GM21723 (cell line): ENCODE data around the gene ANKS1B.
"Not testable (repeated sequence)": the region's sequence is repeated elsewhere in the genome, so short reads cannot be mapped to it uniquely, and the experiment has no call there.

ENCODE experiments used
- ATAC-seq: cut with Tn5 transposase; IDR thresholded peaks from one replicate; pipeline ENCODE4 v1.9.1; 2021; ENCODE audit warnings: mild to moderate bottlenecking, moderate library complexity; ENCODE audit not compliant: unreplicated experiment

Gene ANKS1B

DNA sequence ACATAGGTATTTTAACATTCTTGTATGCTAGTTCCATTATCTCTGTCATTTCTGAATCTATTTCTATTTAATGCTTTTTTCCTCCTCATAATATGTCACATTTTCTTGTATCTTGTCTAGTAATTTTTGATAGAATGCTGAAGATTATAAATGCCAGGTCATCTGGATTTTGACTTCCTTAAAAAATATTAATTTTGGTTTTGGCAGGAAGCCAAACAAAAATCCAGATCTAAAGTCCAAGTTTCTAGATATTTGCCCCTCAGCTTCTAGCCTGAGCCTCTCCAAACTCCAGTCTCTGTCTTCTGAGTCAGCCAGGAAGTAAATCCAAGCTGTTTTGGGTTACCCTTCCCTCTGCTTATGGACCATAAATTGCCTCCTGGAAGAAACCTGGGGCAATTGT is 1004.2 kb downstream of the ANKS1B start:
- ATAC-seq, result no peak

DNA sequence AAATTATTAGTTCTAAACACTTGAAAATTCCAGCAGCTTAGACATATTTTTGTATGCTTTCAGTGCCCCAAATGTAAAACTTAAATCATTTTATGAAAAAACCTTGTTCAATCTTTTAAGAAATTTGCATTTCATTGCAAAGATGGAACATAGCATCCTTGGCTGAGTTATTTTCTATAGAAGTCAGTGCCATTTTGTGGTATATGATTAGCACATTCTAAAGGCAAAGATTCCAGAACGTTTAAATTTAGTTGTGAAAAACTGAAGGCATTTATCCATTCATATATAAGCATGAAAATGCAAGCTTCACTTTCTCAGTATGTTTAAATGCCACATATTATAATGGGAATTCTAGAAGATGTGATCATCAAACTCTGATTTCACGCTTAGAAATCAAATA is 1007.5 kb downstream of the ANKS1B start:
- no peak for ATAC-seq

DNA sequence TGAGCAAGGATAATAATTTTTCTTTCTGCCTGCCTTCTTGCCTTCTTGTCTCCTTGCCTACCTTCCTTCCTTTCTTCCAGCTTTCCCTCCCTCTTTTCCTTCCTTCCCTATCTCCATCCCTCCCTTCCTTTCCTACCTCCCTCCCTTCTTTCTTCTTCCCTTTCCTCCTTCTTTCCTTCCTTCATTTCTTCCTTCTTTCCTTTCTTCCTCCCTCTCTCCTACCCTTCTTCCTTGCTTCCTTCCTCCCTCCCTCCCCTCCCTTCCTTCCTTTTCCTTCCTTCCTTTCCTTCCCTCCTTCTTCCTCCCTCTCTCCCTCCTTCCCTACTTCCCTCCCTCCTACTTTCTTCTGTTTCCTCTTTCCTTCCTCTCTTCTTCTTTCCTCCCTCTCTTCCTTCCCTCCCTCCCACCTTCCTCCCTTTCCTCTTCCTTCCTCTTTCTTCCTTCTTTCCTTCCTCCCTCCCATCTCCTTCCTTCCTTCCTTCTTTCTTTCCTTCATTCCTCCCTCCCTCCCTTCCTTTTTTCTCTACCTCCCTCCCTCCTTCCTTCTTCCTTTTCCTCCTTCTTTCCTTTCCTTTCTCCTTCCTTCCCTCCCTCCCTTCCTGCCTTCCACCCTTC is 1009.9 kb downstream of the ANKS1B start:
- ATAC-seq, result no peak

DNA sequence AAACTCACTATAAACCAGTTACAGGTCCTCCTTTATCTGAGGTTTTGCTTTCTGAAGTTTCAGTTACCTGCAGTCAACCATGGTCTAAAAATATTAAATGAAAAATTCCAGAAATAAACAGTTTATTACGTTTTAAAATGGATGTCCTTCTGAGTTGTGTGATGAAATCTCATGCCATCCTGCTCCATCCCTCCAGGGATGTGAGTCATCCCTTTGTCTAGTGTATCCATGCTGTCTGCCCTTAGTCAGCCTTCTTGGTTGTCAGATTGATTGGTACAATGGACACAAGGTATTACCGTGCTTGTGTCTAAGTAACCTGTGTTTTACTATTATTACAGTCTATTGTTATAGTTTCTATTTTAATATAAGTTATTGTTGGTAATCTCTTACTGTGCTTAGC is 1011.3 kb downstream of the ANKS1B start:
- no peak for ATAC-seq

DNA sequence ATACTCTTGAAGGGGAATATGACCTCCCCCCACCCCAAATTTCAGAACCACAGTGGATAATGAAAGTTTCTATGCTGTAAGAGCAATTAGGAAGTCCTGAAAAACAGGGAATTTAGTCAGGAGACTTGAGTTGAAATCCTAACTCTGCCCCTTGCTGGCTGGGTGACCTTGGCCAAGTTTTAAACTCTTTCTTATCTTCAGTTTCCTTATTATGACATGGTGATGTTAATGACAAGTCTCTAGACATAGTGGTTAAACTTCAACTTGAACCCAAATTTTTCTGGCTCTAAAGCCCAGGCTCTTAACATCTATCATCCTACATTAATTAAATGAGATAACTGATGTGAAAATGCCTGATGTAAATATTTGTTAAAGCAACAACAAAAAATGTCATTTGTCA is 1013.8 kb downstream of the ANKS1B start:
- ATAC-seq, result no peak

DNA sequence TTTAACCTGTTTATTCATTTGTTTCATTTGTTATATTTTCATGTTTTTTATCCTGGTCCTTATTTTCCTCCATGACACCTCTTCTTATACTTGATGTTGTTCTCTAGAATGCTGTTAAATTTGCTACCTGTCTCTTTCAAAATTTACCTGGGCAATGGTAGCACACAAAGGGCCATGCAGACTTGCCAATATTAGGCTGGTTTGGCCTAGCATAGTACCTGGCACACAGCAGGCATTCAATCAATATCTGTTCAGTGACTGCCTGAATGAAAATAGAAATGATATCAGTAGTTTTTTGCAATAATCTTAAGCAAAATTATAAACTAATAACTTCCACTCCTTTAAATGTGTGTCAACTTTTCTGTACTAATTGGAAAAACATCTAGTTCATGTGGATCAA is 1014.5 kb downstream of the ANKS1B start:
- no peak for ATAC-seq

DNA sequence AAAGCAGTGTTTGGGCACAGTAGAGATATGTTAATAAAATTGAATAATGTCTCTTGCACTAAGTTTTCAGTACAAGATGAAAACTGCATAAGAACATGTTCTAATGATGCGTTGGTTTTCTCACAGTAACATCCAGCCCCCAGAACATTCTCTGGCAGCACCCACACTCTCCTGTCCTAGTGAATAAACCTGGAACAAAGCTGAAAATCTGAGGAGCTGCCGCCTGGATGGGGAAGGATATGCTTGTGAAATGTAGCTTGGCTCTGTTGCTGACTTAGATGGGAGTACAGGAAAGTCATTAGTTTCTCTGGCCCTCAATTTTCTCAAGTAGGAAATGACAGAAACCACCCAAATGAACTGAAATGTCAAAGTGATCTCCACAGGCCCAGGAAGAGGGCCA is 1015.8 kb downstream of the ANKS1B start:
- ATAC-seq, result no peak

DNA sequence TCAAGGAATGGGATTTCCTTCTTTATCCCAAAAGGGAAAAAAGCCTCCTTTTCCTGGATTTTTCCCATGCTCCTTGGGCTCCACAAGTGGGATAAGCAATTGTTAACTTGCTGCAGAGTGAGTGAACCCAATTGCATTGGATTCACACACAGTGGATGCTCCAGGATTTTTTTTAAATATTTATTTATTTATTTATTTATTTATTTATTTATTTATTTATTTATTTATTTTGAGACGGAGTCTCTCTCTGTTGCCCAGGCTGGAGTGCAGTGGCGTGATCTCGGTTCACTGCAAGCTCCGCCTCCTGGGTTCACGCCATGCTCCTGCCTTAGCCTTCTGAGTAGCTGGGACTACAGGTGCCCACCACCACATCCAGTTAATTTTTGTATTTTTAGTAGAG is 1027.6 kb downstream of the ANKS1B start:
- not testable (repeated sequence) for ATAC-seq

DNA sequence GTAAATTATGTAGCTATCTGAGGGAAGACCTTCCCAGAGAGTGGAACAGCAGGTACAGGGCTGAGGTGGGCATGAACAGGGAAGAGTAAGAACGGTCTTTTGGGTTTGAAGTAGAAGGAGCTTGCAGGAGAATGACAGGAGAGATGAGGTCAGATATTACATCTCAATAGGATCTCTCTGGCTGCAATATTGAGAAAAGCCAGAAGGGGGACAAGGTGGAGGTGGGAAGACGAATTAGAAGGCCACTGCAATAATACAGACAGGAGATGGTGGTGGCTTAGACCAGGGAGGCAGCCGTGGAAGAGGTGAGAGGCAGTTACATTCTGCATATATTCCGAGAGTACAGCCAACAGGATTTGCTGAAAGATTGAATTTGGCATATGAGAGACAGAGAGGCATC is 1029.5 kb downstream of the ANKS1B start:
- peak; percentile 77 for ATAC-seq

DNA sequence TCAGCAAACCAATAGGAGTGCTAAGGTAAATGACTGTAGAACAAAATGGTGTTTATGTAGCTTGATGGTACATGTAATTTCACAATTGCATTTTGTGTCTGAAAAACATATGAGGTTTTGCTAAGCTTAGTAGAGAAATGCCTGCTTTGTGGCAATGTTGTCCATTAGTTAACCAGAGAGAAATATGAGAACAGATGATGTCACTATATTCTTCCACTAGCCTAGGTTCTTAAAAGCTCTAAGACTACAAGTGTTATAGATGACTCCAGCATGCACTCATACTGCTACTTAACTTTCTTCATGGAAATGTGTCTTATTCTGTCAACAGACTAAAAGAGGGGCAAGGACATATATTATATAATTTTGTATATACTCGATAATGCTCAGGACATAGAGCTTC is 1030.2 kb downstream of the ANKS1B start:
- no peak for ATAC-seq

DNA sequence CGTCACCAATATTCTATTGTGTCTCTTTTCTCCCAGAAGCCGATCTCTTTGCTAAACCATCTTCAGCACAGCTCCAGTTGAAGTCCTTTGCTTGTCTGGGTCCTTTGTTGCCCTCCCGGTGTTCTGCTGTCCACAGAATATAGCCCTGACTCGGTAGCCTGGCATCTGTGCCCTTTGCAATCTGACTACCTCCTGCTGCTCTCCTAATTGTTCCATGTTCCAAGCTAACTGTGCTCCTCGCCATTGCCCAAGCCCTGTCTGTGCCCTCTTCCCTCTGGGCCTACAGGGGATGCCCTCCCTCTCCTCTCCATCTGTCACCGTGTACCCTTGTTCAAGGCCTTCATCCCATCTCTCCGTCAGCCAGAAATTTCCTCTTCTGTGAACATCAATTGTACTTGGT is 1033.3 kb downstream of the ANKS1B start:
- no peak for ATAC-seq

DNA sequence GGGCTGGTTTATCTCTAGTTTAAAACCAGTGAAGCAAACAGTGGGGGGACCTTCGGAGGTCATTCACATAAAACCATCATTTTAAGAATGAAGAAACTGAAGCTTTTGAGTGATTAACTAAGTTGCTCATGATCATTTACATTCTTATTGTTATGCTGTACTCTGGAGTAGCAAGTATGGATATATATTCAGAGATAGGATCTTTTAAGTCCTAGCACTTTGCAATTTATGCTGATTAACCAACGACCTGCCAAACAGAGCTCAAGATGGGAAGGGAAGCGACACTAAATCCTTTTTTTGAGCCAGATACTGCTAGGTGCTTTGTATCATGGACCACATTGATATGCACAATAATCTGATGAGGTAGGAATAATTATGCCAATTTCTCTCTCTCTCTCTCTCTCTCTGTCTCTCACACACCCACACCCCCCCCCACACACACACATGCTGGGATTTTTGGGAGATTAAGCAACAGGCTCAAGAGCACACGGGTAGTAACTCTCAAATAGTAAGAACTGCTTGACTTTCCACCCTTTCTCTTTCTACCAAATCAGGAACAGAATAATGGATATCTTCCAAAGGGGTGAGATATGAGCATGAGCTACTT is 1036.3 kb downstream of the ANKS1B start:
- ATAC-seq, result no peak

DNA sequence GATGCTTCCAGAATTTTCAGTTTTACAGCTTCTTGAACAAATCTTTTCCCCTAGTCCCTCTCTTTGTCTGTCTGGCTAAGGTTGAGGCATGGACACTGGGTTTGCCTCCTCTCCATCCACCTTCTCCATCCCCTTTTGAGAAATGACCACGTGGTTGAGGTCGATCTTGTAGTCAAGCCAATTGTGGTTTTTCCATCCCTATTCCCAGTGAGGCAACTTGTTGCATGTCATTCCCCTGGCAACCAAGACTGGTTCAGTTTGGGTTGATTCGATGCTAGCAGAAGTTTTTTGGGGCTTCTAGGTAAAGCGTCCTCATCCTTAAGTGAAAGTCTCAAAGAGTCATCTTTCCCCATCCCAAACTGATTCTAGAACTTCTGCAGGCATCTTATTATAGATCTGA is 1038.9 kb downstream of the ANKS1B start:
- no peak for ATAC-seq

DNA sequence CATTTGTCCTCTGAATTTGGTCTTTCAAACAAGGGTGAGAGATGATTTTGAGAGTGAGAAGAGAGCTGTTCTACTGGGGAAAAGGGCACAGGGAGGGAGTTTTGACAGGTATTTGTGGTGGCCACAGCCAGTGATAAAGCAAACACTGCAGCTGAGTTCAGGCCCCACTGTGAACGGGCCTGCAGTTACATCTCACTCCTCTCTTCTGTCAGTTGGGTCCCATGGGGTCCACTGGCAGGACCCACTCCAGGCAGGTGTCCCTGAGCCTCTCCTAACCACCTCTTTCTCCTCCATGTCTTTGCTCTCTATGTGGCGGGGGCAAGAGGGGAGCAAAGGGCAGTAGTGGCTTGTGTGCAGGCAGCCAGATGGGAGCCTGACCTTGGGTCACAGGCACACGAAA is 1044.8 kb downstream of the ANKS1B start:
- ATAC-seq, result no peak

DNA sequence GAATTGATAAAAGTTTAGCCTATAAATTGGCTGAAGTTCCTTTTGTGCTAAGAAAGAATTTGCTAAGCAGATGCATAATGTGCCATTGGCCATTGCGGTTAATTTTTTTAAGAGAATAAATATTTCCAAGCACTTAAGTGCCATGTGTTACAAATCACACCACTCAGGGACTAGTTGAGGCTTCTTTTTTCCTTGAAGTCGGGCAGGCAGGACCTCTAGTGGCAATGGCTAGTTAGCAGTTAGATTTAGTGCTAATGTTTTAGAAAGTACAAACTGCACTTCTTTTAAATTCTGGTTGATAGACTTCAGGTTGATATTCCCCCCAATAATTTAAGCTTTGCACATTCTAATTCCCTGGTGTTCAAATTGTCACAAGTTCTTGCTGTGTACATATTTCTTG is 1045.4 kb downstream of the ANKS1B start:
- no peak for ATAC-seq

DNA sequence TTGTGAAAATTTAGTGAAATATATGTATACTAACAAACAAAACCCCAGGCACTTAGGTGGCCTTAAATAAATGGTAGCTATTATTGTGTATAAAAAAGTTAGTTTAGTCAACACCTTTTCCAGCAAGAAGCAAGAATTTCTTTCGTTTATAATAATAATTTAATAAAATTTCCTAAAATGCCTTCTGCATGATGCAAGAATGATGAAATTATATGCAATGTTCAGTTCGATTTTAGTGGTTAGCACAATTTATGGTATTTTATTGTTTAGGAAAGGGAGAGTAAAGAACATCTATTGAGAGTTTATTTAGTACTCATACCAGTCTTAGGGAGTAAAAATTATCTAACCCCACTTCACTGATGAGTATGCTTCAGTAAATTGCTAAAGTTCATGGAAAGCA is 1048.9 kb downstream of the ANKS1B start:
- ATAC-seq, result no peak

DNA sequence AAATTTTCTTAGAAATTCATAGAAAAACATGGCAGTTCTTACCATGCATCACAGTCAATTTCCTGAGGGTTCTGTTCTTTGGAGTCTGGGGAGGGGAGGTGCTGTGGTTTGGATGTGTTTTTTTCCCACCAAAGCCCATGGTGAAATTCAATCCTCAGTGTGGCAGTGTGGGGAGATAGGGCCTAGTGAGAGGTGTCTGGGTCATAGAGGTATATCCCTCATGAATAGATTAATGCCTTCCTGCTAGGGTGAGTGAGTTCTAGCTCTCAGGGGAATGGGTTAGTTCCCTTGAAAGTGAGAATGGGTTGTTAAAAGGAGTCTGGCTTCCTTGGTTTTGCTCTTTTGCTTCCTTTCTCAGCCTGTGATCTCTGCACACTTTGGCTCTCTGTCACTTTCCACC is 1061.9 kb downstream of the ANKS1B start:
- ATAC-seq, result no peak

DNA sequence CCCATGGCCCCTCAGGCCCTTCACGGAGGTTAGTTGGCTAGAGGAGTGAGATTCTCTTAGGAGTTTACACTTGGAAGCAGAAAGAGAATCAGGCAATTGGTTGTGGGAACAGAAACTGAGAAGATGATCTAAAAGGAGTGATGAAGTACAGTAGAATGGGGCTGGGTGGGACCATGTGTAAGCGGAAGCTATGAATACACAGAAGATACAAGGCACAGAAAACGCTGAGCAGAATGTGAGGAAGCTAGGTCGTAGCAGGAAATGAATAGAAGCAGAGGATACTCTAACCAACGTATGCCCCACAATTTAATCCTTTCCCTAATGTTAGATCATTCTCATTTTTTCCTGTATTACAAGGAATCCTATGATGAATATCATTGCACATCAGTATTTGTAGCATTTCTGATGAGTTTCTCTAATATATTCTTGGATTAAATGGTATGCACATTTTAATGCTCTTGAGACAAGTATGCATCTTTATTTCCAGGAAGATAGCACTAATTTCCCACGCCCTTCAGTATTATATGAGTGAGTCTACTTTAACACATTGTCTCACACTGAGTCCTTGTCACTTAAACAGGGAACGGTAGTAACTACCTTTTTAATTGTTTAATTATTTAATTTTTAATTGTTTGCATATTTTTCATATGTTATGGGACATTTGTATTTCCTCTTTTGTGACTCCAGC is 1066.4 kb downstream of the ANKS1B start:
- no peak for ATAC-seq

DNA sequence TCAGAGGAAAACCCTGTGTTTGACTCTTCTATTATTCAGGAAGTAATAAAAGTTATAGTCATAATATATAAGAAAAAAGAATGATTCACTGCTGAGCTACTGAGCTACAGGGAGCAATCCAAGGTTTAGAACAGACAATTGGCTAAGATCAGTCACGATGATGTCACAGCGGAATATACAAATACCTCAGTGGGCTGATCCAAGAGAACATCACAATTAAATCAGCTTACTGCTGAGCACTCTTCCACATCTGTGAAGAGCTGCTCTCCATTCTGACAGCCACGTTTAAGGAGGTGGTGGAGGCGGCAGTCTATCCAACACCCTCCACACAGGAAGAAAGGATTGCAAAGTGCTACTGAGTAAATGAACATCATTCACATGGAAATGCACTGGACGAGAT is 1068.6 kb downstream of the ANKS1B start:
- ATAC-seq, result no peak

DNA sequence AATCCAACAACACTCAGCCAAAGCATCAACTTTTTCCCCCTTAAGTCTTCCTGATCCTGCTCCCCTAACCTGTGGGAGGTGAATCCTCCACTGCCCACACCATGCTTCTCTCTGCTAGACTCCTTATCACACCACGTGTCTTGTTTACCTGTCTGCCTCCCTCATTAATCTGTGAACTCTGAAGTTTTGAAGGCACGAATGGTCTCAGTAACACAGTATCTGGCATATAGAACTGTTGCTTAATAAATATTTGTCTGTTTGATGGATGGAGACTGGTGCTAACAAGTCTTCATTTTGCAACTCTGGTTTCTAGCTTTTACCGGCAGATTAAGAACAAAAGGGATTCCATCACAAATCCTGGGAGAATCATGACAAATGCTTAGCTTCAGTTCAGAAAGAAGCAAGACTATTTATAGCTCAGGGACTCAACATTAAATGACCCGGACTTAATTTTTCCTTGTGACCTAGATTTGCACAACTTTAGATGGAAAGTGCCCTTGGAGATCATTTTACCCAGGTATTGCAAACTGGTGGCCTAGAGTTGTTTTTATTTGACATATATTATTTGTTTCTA is 1072.2 kb downstream of the ANKS1B start:
- ATAC-seq, result no peak

DNA sequence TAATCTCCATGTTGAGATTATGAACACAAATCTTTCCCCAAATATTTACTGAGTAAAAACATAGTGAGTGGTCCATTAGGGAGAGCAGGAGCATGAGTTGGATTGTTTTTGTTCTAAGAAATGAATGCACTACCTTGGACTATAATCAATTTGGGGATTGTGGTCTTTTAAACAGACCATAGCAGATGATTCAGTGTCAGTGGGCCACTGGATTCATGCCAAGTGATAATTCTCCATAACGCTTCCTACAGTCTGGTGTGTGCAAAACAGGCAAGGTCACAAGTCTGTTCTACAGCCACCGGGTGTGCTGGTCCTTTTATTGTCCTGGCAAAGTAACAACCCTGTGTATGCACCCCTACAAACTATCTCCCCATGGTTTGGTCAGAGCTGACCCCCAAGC is 1073.3 kb downstream of the ANKS1B start:
- ATAC-seq, result no peak

DNA sequence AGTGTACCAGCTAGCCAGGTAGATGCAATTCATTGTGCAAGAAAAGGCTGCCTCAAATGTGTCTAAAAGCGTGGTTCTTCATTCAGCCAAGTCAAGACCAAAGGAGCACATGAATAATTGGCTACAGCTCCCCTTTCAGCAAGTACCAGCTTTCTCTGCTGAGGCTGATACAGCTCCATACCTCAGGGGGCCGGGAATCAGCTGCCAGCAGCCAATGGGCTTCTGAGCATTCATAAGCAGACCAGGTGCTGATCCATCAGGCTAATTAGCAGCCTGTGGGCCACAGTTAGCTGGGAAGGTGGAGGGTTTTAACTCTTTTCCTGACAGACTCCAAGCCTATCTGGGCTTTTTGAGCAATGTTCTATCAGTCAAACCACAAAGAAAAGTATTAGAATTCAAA is 1075.0 kb downstream of the ANKS1B start:
- ATAC-seq, result no peak
